Measurements from ENCODE around the gene ADH6.

Gene ADH6

DNA sequence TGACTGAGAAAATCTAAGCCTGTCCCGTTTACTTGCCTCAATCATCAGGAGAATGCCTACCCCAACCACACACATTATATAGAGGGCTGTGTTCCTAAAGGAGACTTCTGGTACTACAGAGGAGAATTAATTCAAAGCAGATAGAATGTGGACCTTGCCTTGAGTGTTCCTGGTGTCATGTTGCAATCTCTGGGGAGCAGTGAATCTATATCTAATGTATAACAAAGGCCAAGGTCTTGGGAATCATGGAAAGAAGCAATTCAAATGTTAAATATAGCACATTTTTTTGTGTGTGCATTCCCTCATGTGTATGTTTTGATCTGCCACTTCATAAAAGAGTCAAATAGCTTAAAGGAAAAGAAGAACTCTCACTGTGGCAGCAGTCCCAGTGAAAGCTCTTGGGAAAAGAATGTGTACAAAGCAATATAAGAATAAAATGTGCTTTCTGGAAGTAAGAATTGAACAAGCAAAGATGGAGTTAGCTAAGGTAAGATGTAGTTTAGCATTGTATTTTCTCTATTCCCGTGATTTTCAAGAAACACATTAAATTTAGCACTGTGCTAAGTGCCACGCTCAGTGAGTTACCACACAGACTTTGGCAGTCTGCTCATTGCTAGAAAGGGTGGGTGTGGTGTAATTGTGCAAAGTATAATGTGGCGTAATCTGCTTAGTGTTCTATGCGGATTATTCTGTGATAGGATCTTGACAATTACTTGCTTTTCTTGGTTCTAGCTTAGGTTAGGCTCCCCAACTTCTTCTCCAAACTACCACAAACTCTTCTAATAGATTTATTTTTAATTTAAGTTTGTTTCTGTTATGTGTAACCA is 13.7 kb downstream of the ADH6 start:
- ATAC-seq = 0 out of 3 replicates have a peak, but pooled peaks have one; percentile 22

GRCh38 chr4:99202536-99202935 is 16.5 kb downstream of the ADH6 start:
- ATAC-seq = no peak
- TF ChIP-seq ESRRG (CRISPR knock-in tag; IDR thresholded peaks at IDR 0.05) (no peak), ZNF70 (CRISPR knock-in tag; IDR thresholded peaks at IDR 0.05) (no peak), SNAI2 (CRISPR knock-in tag; IDR thresholded peaks at IDR 0.05) (no peak), CREB5 (CRISPR knock-in tag; IDR thresholded peaks at IDR 0.05; ENCODE audit: low read depth) (no peak), ARNTL (CRISPR knock-in tag; IDR thresholded peaks at IDR 0.05; ENCODE audit: borderline replicate concordance, low read depth) (no peak), BACH2 (CRISPR knock-in tag; IDR thresholded peaks at IDR 0.05; ENCODE audit: borderline replicate concordance) (no peak), ZNF565 (CRISPR knock-in tag; conservative IDR thresholded peaks at IDR 0.05; ENCODE audit: low read depth) (no peak), RARB (CRISPR knock-in tag; IDR thresholded peaks at IDR 0.05) (no peak), TCF4 (CRISPR knock-in tag; IDR thresholded peaks at IDR 0.05; ENCODE audit: borderline replicate concordance) (no peak), CSDC2 (CRISPR knock-in tag; IDR thresholded peaks at IDR 0.05) (no peak), PPARA (CRISPR knock-in tag; IDR thresholded peaks at IDR 0.05; ENCODE audit: borderline replicate concordance) (no peak)

More for the DNA sequence above, 13.7 kb downstream of the ADH6 start:
- TF ChIP-seq PATZ1 (CRISPR knock-in tag; IDR thresholded peaks at IDR 0.05; ENCODE audit: borderline replicate concordance) = no peak
- TF ChIP-seq ISL1 (CRISPR knock-in tag; IDR thresholded peaks at IDR 0.05) = no peak
- TF ChIP-seq PPARA (CRISPR knock-in tag; IDR thresholded peaks at IDR 0.05; ENCODE audit: borderline replicate concordance) = no peak
- TF ChIP-seq RARB (CRISPR knock-in tag; IDR thresholded peaks at IDR 0.05) = no peak
- TF ChIP-seq ZC3H10 (CRISPR knock-in tag; IDR thresholded peaks at IDR 0.05) = no peak
- TF ChIP-seq ZFP3 (CRISPR knock-in tag; IDR thresholded peaks at IDR 0.05) = no peak
- no peak for TF ChIP-seq POU6F1 (CRISPR knock-in tag; IDR thresholded peaks at IDR 0.05; ENCODE audit: borderline replicate concordance, low read depth)
- TF ChIP-seq ZNF8 (CRISPR knock-in tag; IDR thresholded peaks at IDR 0.05) = no peak
- TF ChIP-seq ZNF565 (CRISPR knock-in tag; conservative IDR thresholded peaks at IDR 0.05; ENCODE audit: low read depth) = no peak
- no peak for TF ChIP-seq TCF4 (CRISPR knock-in tag; IDR thresholded peaks at IDR 0.05; ENCODE audit: borderline replicate concordance)

GRCh38 chr4:99202094-99202493 is 17.0 kb downstream of the ADH6 start:
- no peak for ATAC-seq
- TF ChIP-seq GLIS3 (CRISPR knock-in tag; IDR thresholded peaks at IDR 0.05) (no peak), SNAI2 (CRISPR knock-in tag; IDR thresholded peaks at IDR 0.05) (no peak), TOX (CRISPR knock-in tag; IDR thresholded peaks at IDR 0.05; ENCODE audit: borderline replicate concordance) (no peak), CSDC2 (CRISPR knock-in tag; IDR thresholded peaks at IDR 0.05) (no peak), ARNTL (CRISPR knock-in tag; IDR thresholded peaks at IDR 0.05; ENCODE audit: borderline replicate concordance, low read depth) (no peak), BACH2 (CRISPR knock-in tag; IDR thresholded peaks at IDR 0.05; ENCODE audit: borderline replicate concordance) (no peak), RARB (CRISPR knock-in tag; IDR thresholded peaks at IDR 0.05) (no peak), TCF4 (CRISPR knock-in tag; IDR thresholded peaks at IDR 0.05; ENCODE audit: borderline replicate concordance) (no peak), ZNF565 (CRISPR knock-in tag; conservative IDR thresholded peaks at IDR 0.05; ENCODE audit: low read depth) (no peak), ZC3H10 (CRISPR knock-in tag; IDR thresholded peaks at IDR 0.05) (no peak), PPARA (CRISPR knock-in tag; IDR thresholded peaks at IDR 0.05; ENCODE audit: borderline replicate concordance) (no peak), CREB5 (CRISPR knock-in tag; IDR thresholded peaks at IDR 0.05; ENCODE audit: low read depth) (no peak)
- TF ChIP-seq, protein P1, sequence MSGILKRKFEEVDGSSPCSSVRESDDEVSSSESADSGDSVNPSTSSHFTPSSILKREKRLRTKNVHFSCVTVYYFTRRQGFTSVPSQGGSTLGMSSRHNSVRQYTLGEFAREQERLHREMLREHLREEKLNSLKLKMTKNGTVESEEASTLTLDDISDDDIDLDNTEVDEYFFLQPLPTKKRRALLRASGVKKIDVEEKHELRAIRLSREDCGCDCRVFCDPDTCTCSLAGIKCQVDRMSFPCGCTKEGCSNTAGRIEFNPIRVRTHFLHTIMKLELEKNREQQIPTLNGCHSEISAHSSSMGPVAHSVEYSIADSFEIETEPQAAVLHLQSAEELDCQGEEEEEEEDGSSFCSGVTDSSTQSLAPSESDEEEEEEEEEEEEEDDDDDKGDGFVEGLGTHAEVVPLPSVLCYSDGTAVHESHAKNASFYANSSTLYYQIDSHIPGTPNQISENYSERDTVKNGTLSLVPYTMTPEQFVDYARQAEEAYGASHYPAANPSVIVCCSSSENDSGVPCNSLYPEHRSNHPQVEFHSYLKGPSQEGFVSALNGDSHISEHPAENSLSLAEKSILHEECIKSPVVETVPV (CRISPR knock-in tag; IDR thresholded peaks at IDR 0.05) = no peak
